ENCODE measurements around the gene TGFB1.
"Not testable (repeated sequence)": the region's sequence is repeated elsewhere in the genome, so short reads cannot be mapped to it uniquely, and the experiment has no call there.

Gene TGFB1

DNA sequence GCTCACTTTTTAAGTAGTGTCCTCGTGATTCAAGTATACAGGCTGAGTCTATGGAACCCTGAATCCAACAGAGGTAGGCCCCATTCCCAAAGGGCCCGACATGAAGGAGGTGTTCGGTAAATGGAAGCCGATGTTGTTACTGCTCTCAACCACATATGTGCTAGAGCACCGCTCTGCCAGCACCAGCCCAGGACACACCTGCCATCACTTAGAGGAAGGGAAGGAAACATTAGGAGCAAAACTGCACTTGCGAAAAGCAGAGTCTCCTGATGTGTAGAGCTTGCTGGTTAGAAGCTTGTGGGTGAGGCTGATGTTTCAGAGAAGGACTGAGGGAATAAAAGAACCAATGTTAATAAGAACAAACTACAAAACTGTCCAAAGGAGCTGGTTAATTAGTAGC lies 53.2 kb downstream of the TGFB1 start:
- no peak for DNase-seq (ENCODE audit: low spot score)

DNA sequence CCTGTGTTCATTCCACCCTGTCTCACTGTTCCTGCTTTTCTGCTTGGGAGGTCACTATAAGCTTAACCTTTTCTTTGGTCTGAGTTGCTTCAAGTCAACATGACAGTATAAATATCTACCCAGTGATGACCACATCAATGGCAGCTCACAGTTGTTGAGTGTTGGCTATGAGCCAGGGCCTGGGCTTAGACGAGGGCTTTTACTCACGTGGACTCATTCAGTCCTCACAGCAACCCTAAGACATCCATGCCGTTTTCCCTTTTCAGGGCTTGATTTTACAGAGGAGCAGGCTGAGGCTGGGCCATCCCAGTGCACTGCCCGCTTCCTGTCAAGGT lies 54.0 kb downstream of the TGFB1 start:
- DNase-seq (ENCODE audit: low spot score), result peak; percentile 66

DNA sequence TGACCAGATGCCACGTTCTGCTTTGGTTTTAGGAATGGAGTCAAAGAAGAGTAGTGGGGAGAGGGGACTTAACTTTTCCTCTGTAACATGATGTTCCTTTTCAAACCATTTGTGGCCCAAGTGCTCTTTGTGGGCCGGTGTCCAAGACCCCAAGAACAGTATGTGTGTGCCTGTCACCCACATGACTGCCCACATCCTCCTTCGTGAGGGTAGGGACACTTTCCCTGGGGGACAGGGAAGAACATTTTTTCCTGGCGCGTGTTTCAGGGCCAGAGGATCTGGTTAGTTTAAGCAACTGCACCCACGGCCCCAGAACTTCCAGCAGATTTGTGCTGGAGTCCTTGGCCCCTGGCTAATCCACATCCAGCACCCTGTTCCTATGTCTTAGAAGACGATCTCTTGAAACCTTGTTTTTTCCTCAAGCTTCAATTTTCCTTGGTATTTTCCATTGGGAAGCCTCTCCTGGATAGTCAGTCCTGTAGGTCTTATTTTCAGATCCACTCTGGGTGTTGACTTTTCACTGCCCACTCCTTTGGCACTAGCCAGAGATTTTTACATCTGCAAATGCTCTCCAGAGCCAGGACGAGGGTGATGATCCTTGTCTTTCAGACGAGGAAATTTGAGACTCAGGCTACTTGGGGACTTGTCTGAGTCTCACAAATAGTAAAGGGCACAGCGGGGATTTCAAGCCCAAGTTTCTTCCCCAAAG lies 54.5 kb downstream of the TGFB1 start:
- no peak for DNase-seq (ENCODE audit: low spot score)

DNA sequence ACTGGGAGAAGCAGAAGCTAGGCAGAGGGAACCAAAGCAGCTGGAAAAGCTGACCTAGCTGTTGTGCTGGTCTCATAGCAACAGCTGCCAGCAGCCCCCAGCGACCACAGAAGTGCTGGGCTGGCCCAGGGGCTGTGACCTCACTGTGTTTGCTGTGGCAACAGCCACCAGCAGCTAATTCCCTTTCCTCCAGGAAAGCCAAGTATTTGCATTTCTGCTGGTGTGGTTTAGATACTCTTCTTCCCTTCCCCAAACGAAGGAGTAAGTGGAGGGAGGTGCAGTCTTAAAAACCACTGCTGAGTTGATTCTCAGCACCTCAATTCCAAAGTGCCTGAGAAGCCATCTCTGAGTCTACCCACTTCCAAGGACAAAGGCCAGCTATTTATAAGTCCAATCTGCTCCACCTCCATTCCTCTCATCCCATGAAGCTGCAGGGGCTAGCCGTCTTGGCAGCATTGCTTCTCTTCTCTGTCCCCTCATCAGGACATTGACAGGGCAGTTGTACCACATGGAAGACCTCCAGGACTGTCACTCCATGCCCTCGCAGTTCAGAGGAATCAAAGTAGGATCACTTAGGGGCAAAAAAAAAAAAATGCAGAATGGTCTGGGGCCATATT lies 55.3 kb downstream of the TGFB1 start:
- no peak for DNase-seq (ENCODE audit: low spot score)

DNA sequence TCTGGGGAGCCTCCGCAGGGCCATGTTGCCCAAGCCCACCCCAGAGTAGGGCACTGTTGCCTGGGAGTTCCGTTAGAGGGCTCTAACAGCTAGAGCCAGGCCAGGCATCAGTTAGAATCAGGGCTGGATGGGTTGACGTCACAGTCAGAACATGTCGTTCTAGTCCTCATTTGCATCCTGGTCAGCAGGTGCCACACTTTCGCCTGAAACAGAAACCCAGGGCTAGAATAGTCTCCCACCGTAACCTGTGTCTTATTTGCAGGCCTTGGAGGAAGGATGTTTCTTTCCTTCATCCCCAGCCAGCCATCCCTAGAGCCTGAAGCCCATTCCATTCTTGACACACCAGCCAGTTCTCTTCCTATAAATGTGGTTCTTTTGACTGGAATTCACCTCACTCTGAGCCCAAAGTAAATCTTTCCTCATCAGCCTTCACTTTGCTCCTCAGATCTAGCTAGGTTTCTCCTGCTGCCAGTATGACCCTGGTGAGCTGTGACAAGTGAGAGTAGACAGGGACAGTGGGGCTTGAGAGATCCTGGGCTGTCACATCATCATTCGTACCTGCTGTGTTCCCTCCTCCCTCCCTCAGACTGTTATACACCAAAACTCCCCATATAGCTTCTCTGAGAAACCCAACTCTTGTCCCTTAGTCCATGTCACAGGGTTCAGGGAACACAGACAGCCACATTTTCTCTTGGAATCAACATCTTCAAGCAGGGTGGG lies 55.9 kb downstream of the TGFB1 start:
- DNase-seq (ENCODE audit: low spot score), result no peak

DNA sequence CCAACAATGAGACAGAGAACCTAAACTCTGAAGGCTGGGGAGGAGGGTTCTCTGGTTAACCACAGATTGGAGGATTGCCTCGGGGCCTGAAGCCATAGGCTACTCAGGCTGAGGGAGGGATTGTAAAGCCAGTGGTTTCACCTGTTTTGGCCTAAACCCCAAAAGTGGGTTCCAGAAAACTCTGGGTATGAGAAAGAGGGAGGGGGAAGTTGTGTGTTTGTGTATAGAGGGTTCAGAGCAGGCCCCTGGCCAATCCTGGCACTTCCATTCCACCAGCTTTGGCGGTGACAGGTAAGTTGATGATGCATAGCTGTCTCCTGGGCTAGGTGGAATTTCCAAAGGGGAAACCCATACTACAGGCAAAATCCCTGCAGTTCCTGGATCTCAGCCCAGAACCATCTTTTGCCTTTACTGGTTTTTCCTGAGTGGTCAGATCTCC lies 57.3 kb downstream of the TGFB1 start:
- DNase-seq (ENCODE audit: low spot score), result no peak

DNA sequence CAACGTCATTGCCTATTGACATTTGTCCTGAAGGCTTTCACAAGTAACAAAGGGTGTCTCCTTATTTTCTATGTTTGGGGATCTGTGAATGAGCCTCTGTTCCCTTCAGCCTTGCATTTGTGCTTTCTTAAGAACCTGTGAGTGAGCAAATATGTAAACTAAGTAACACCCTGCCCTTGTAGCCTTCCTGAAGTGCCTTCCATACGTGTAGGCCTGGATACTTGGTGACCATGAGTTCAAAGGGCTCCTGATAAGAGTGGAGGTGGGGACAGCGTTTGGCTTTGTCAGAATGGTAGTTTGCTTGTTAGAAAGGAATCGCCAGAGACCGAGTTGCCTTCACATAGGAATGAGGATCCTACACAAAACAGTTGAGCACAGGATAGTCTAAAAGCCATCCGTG lies 58.2 kb downstream of the TGFB1 start:
- DNase-seq (ENCODE audit: low spot score), result no peak

DNA sequence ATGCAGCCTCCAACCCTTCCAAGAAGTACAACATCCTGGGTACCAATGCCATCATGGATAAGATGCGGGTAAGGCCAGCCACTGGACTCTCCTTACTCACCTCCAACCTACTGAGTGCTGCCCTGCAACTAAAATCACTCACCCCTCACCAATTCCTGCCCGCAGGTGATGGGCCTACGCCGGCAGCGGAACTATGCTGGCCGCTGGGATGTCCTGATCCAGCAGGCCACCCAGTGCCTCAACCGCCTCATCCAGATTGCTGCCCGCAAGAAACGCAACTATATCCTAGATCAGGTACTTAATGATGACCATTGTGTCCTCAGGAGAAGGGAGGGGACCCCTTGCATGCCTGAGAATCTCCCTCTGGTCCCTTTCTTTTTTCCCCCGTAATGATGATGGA lies 59.3 kb downstream of the TGFB1 start:
- DNase-seq (ENCODE audit: low spot score), result no peak

DNA sequence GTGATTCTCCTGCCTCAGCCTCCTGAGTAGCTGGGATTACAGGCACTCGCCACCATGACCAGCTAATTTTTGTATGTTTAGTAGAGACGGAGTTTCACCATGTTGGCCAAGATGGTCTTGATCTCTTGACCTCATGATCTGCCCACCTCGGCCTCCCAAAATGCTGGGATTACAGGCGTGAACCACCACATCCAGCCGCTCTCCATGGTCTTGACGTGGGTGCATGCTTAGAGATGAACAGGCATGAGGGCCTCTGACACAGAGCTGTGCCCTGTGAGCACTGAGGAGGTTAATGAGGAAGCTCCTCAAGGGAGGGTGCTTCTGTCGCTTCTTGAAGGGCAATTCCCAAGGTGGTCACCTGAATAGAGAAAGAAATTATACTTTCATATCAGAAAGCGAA lies 63.9 kb downstream of the TGFB1 start:
- not testable (repeated sequence) for DNase-seq (ENCODE audit: low spot score)

DNA sequence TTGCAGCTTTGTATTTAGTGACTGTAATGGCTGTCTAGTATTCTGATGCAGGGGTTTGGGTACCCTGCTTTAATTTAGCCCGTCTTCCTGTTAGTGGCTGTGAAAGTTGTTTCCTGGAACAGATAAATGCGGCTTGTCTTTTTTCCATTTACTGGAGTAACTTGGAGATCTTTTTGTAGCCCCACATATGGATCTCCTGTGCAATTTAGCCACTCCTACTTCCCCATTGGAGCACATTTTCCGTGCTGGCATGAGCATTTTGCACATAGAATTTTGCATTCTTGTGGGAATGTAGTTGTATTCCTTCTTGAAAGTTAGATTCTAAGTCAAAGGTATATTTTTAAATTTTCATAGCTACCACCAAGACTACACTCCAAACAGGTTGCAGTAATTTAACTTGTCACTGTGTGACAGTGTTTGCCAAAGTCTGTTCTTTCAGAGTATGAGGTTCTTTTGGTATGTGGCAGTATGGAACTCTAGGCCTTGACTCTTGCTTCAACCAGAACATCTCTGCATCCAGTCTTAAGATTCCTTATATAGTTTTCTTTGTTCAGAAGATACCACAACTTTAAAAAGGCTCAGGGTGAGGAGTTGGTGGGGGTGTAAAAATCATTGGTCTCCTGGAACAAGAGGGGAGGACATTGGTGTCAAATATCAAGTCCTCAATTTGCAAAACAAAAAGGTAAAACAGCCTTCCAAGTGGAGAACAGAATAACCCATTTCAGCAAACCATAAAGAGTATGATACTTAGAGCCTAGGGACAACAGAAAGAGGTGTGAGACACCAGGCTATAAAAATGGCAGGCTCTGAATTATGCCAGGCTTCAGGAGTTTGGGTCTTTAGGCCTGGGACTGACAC lies 64.8 kb downstream of the TGFB1 start:
- no peak for DNase-seq (ENCODE audit: low spot score)
